K562 (cell line): ENCODE data around the gene CPB1. TPM values are rescaled to one million over a fixed set of nuclear protein-coding genes. Genes with fewer than 3 reads are reported as not detected.

Experiments
- CREB1 ChIP-seq, 2 experiments: sonication (generic) in 1 of 2; formaldehyde crosslinking in 1 of 2; IDR thresholded peaks; 2 replicates each; pipeline versions ENCODE4 v1.6.1 to v1.8.0; 2012 to 2022; ENCODE audit warnings: inconsistent platforms in 1 of 2, mild to moderate bottlenecking in 1 of 2, missing genetic modification reagents in 1 of 2, moderate library complexity in 1 of 2
- CREB3L1 ChIP-seq: fragments of 450-650 bp; IDR thresholded peaks from 2 replicates; pipeline ENCODE4 v1.6.1; 2014; ENCODE audit warnings: low read depth, mild to moderate bottlenecking, moderate library complexity, borderline replicate concordance
- FOXJ3 ChIP-seq: sonication (generic); formaldehyde crosslinking; IDR thresholded peaks from 2 replicates; pipeline ENCODE4 v1.4.0; 2020; ENCODE audit warnings: mild to moderate bottlenecking, missing genetic modification reagents
- GATA2 ChIP-seq: sonication (generic); formaldehyde crosslinking; IDR thresholded peaks from 2 replicates; pipeline ENCODE4 v1.4.0; 2020; ENCODE audit warnings: mild to moderate bottlenecking, missing genetic modification reagents
- KLF6 ChIP-seq: fragments of 250-450 bp; sonication (Bioruptor Pico); IDR thresholded peaks from 2 replicates; pipeline ENCODE4 v1.4.0; 2020; ENCODE audit warnings: mild to moderate bottlenecking, moderate library complexity, borderline replicate concordance
- MAFK ChIP-seq: IDR thresholded peaks from 2 replicates; pipeline ENCODE4 v1.6.1; 2011; ENCODE audit warnings: low read length, improper control_type of control experiment
- U2AF2 ChIP-seq: fragments of 200-400 bp; formaldehyde crosslinking; optimal IDR thresholded peaks from 2 replicates; pipeline ENCODE3; 2017; ENCODE audit warnings: low read depth, mild to moderate bottlenecking, low read length
- VEZF1 ChIP-seq: fragments of 200-800 bp; sonication (Bioruptor generic); IDR thresholded peaks from 2 replicates; pipeline ENCODE4 v1.6.1; 2017; ENCODE audit warnings: missing genetic modification characterization, missing compliant biosample characterization
- polyA plus RNA-seq, 8 experiments: library from polyadenylated mRNA; depleted of rRNA in 4 of 8; stranded (reverse) in 5 of 8; unstranded in 3 of 8; fragments of >200 nt; fragmentation: Nextera tagmentation in 2 of 8; fragmentation: Illumina TruSeq in 1 of 8; extraction: Ambion mirVana in 2 of 8; extraction: Trizol in 1 of 8; gene quantifications; 2 replicates each; pipeline versions ENCODE4 v1.2.1 to v1.2.3, GENCODE V29; 2011 to 2014; ENCODE audit warnings: inconsistent platforms in 1 of 8, missing spikeins in 1 of 8
- total RNA-seq, 7 experiments: library from RNA; depleted of rRNA in 6 of 7; stranded (reverse); fragments of >200 nt in 6 of 7; fragmentation: Illumina TruSeq in 2 of 7; extraction: Trizol in 2 of 7; gene quantifications; 2 replicates each; pipeline versions ENCODE4 v1.2.1 to v1.2.3, GENCODE V29; 2011 to 2021; ENCODE audit warnings: low replicate concordance in 1 of 7

CPB1 gene
- total and polyA plus RNA-seq, 9 of the 15 experiments (the other 6 are each of a cell fraction or from before 2014, with no cell fraction given), result 3.7 TPM; not detected in 8

- TF ChIP-seq CREB3L1 (no peak), MAFK (no peak), VEZF1 (CRISPR knock-in tag) (no peak), CREB1 (IDR thresholded peaks at IDR 0.05) (no peak), CREB1 (CRISPR knock-in tag; IDR thresholded peaks at IDR 0.05) (no peak), U2AF2 (no peak), KLF6 (CRISPR knock-in tag) (no peak), GATA2 (CRISPR knock-in tag) (no peak), FOXJ3 (CRISPR knock-in tag) (no peak)
These were observed 36.5 kb upstream of the CPB1 start (continued) for GRCh38 chr3:148790851-148791735.
